ENCODE measurements around the gene GRIK2.
"Not testable (repeated sequence)": the region's sequence is repeated elsewhere in the genome, so short reads cannot be mapped to it uniquely, and the experiment has no call there.

Gene GRIK2

DNA sequence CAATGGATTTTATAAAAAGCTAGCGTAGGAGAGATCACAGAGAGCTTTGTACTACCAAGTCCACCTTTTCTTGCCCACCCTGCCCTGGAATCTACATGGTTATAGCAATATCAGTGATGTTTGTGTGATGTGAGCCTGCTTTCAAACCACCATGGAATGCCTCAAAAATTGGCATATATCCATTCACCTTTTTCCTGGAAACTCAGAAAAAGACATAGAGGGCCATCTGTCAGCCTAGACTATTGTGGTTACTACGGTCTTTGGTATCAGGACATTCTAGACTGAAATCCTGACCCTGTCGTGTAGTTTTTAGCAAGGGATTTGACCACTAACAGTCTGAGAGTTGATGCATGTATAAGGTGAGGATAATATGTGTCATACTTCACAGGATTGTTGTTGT lies 239.6 kb downstream of the GRIK2 start:
- DNase-seq (ENCODE audit: low read depth): no peak

GRCh38 chr6:101638865-101639264 lies 245.4 kb downstream of the GRIK2 start:
- DNase-seq (ENCODE audit: low read depth): not testable (repeated sequence)

GRCh38 chr6:101640131-101640530 lies 246.6 kb downstream of the GRIK2 start:
- no peak for DNase-seq (ENCODE audit: low read depth)

DNA sequence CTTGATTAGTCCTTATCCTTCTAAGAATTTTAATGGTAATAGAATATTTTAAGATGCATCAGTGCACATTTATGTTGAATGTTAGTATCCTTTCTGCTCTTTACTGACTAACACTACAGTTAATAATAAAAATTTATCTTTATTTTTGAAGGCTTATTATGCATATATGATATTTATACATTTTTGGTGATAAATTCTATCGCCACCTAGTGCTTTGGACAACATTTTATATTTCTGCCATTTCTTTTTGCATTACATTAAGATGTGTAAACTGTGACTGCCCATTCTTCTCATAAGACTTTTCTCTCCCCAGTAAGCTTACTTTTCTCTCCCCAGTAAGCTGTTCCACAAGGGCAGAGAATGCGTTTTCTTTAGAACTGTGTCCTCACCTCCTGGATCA lies 252.3 kb downstream of the GRIK2 start:
- DNase-seq (ENCODE audit: low read depth): no peak

- DNase-seq (ENCODE audit: low read depth): no peak
Measured at GRCh38 chr6:101650402-101651100, 257.0 kb downstream of the GRIK2 start.

DNA sequence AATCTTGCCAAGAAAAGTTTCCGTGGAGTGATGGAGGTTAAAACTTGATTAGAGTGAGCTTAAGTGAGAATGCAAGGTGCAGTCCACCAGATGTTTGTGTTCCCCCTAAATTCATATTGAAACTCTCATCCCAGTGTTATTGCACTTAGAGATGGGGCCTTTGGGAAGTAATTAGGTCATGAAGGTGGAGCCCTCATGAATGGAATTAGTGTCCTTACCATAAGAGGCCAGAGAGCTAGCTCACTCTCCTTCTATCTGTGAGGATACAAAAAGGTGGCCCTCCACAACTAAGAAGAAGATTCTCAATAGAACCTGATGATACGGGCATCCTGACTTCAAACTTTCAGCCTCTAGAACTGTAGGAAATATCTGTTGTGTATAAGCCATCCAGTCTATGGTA lies 258.6 kb downstream of the GRIK2 start:
- no peak for DNase-seq (ENCODE audit: low read depth)

DNA sequence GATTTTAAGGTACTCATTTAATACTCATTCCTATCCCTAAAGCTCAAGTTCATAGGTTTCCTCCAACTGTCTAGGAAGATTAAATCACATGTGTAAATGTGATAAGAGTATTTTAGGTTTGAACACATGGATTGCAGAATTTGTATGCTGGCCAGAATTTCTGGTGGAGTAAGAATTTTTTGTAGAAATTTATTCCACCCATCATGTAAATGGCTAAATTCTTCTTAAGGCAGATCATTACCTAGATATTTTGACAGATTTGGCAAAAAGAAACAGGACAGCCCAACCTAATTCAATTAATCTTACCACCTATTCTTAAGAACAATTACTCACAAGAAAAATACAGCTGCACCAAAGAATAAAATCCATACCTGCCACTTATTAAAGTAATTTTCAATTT lies 261.6 kb downstream of the GRIK2 start:
- no peak for DNase-seq (ENCODE audit: low read depth)

- DNase-seq (ENCODE audit: low read depth): no peak
Measured at GRCh38 chr6:101662111-101662897, 268.8 kb downstream of the GRIK2 start.

DNA sequence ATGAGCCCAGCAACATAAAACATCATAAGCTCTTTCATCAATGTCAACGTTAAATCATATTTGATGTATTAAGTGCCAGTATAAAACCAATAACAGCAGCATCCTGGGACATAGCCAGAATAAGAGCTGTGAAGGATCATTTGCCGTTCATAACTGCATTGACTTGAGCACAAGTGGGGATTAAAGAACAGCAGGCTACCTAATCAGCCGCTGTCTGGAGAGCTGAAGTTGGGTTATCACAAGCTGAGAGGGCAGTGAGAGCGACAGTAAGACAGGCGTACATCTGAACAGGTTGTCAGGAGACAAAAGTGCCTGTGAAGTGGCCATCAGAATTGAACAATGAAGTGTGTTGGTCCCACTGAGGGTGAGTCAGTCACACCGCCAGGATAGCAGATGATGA lies 269.6 kb downstream of the GRIK2 start:
- DNase-seq (ENCODE audit: low read depth): no peak

- DNase-seq (ENCODE audit: low read depth): no peak
Measured at GRCh38 chr6:101666256-101666655, 272.7 kb downstream of the GRIK2 start.

DNA sequence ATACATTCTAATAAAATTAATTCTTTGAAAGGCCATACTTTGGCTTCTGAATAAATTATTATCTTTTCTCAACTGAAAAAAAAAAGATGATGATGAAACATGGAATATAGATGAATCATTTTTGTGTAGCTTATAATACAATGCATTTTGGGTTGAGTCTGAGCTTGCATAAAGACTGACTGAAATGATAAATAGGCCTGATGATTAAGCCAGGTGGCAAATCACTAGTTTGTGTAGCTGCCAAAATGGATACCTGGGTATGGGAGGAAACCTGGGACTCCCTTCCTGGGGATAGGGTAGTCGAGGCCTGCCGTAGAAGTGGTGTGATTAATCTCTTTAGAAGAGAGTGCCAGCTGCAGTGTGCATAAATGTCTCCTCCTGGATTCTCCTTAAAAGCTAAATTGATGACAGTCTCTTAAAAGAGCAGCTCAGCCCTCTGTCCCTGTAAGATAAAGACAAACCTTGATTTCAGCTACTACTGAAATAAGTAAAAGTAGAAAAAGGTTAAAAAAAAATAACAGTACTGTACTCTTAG lies 275.1 kb downstream of the GRIK2 start:
- no peak for DNase-seq (ENCODE audit: low read depth)

GRCh38 chr6:101676187-101676586 lies 282.7 kb downstream of the GRIK2 start:
- DNase-seq (ENCODE audit: low read depth): no peak

DNA sequence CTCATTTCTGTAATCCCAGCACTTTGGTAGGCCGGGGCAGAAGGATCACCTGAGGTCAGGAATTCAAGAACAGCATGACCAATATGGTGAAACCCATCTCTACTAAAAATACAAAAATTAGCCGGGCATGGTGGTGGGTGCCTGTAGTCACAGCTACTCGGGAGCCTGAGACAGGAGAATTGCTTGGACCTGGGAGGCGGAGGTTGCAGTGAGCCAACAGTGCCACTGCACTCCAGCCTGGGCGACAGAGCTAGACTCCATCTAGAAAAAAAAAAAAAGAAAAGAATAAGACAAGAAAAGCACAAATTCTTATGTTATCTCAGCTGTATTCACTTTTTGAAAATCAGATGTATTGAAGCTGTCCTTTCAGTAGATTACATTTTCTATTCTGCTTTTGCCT lies 289.4 kb downstream of the GRIK2 start:
- no peak for DNase-seq (ENCODE audit: low read depth)

DNA sequence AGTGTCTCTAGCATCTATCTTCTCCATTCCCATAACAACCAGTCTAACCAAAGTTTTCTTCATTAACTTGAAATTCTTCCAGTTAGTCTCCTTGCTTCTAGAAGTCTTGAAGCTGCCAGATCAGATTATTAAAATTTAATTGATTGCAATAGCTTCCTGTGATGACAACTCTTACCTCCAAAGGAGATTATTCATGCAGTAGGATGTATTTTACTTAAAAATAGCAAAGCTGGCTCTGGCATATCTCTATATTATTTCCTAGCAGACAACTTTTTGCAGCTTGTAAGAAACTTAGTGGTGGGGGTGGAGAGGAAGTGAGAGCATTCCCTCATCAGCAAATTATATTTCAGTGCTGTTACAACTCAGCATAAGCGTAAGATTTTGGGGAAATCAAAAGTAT lies 290.4 kb downstream of the GRIK2 start:
- DNase-seq (ENCODE audit: low read depth): no peak

DNA sequence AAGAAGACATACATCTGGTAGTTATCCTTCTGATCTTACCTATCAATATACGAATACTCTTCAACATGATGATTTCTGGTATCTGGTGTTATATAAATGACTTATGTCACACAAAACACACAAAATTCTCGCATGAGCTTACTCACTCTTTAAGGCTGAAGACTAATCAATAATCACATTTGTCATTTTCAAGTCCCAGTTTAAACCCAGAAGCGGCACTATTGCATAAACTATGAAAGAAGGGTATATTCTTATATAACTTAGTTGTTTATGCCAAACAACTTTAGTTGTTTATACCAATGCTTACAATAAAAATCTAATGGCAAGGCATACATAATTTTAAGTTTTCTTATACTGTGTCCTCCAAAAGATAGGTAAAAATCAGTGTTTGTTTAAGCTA lies 293.1 kb downstream of the GRIK2 start:
- DNase-seq (ENCODE audit: low read depth): no peak

- DNase-seq (ENCODE audit: low read depth): no peak
Measured at GRCh38 chr6:101689156-101689555, 295.6 kb downstream of the GRIK2 start.

GRCh38 chr6:101689695-101690094 lies 296.2 kb downstream of the GRIK2 start:
- DNase-seq (ENCODE audit: low read depth): no peak

DNA sequence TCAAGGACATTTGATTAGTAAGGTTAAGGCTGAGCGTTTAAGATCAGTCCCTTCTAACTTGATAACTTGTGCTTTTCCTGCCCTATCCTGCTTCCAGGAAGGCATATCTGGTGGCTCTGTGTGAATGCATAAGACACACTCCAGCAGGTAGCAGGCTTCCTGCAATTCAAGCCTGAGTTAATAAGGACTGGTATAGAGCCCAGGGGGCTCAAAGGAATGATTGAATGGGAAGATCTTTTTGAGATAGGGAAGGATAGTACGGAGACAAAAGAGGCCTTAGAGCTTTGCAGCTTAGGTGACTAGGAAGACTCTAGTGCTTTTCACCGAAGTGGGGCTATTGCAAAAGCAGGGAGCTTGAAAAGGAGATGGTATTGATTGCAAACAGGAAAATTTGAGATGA lies 307.1 kb downstream of the GRIK2 start:
- DNase-seq (ENCODE audit: low read depth): no peak

- DNase-seq (ENCODE audit: low read depth): no peak
Measured at GRCh38 chr6:101703311-101703710, 309.8 kb downstream of the GRIK2 start.

DNA sequence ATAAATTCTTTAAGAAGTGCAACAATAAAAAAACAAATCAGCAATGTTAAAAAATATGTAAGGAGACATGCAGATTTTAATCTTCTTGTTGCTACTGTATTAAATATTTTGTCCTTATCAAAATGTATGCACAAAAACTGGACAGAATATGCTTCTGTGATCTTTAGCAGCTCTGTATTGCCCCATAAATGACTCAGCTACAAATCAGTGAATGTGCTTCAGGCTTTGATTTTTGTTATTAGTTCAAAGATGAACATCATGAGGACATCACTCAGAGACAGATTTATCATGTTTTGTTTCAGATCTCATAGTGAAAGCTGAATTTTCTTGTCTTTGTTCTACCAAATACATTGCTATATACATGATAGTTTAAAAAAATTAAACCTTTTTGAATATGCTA lies 312.4 kb downstream of the GRIK2 start:
- DNase-seq (ENCODE audit: low read depth): no peak

- no peak for DNase-seq (ENCODE audit: low read depth)
Measured at GRCh38 chr6:101706576-101706975, 313.1 kb downstream of the GRIK2 start.

GRCh38 chr6:101711518-101711917 lies 318.0 kb downstream of the GRIK2 start:
- DNase-seq (ENCODE audit: low read depth): no peak

DNA sequence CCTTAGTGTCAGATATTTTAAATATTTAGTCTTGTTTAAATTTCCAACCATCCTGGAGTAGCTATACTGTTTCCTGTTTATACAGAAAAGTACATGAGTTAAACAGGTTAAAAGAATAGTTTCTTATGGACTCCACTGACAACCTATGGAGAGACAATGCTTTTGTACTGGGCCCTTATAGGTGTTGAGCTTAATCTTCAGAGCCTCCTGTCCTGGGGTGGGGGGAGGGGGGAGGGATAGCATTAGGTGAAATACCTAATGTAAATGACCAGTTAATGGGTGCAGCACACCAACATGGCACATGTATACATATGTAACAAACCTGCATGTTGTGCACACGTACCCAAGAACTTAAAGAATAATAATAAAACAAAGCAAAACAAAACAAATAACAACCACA lies 322.9 kb downstream of the GRIK2 start:
- DNase-seq (ENCODE audit: low read depth): no peak

DNA sequence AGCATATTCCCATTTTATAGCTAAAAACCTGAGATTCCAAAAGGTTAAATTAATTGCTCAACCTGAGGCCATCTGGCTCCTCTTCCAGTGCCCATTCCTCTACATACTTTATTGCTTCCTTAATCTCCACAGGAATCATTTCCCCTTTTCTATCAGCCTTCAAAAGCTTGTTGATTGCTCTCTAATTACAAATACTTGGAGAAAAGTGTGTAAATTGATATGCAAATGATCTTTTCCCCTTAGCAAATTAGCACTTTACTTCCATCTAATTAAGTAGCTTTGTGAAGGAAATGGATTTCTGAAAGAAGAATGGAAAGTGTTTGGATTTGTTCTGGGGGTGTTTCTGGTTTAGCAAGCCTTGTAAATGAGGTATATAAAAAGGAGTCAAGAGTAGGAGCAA lies 323.3 kb downstream of the GRIK2 start:
- DNase-seq (ENCODE audit: low read depth): no peak
